ENCODE results near the gene IL2RA. TPM values are rescaled to one million over a fixed set of nuclear protein-coding genes. Genes with fewer than 3 reads are reported as not detected.

IL2RA gene
- total and polyA plus RNA-seq, 9 of the 15 experiments (the other 6 are each of a cell fraction or from before 2014, with no cell fraction given), result 0.95 TPM; not detected in 8

GRCh38 chr10:5977471-5978229 lies 84.5 kb downstream of the IL2RA start, which contains the start of gene IL15RA (continued):
- TF ChIP-seq TCF3 (CRISPR knock-in tag; IDR thresholded peaks at IDR 0.05) (peak; percentile 48; the same call in 1 of the 2 replicates), PRMT5 (CRISPR knock-in tag; IDR thresholded peaks at IDR 0.05) (no peak), ZNF408 (CRISPR knock-in tag; IDR thresholded peaks at IDR 0.05; ENCODE audit: low read depth) (no peak), HMBOX1 (IDR thresholded peaks at IDR 0.05) (no peak), GATA2 (CRISPR knock-in tag; IDR thresholded peaks at IDR 0.05) (no peak), SAFB (IDR thresholded peaks at IDR 0.05; ENCODE audit: borderline replicate concordance, low read depth, low read length) (no peak), GATAD2B (IDR thresholded peaks at IDR 0.05; ENCODE audit: borderline replicate concordance) (peak; percentile 11; the same call in 1 of the 2 replicates), ZNF239 (CRISPR knock-in tag; IDR thresholded peaks at IDR 0.05) (no peak), ZNF551 (CRISPR knock-in tag; IDR thresholded peaks at IDR 0.05) (no peak), TEAD1 (CRISPR knock-in tag; IDR thresholded peaks at IDR 0.05) (no peak), PATZ1 (CRISPR knock-in tag; IDR thresholded peaks at IDR 0.05; ENCODE audit: borderline replicate concordance) (no peak), POLR2B (IDR thresholded peaks at IDR 0.05; ENCODE audit: low read depth, partially characterized antibody) (peak; percentile 41), SIN3B (IDR thresholded peaks at IDR 0.05; ENCODE audit: low read depth) (peak; percentile 10; the same call in 1 of the 2 replicates), ZNF407 (IDR thresholded peaks at IDR 0.05; ENCODE audit: low read depth) (no peak)
- TF ChIP-seq, protein P1, sequence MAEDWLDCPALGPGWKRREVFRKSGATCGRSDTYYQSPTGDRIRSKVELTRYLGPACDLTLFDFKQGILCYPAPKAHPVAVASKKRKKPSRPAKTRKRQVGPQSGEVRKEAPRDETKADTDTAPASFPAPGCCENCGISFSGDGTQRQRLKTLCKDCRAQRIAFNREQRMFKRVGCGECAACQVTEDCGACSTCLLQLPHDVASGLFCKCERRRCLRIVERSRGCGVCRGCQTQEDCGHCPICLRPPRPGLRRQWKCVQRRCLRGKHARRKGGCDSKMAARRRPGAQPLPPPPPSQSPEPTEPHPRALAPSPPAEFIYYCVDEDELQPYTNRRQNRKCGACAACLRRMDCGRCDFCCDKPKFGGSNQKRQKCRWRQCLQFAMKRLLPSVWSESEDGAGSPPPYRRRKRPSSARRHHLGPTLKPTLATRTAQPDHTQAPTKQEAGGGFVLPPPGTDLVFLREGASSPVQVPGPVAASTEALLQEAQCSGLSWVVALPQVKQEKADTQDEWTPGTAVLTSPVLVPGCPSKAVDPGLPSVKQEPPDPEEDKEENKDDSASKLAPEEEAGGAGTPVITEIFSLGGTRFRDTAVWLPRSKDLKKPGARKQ (CRISPR knock-in tag; IDR thresholded peaks at IDR 0.05), result no peak
